Measurements from ENCODE around the gene LRRC8D.

LRRC8D gene

DNA sequence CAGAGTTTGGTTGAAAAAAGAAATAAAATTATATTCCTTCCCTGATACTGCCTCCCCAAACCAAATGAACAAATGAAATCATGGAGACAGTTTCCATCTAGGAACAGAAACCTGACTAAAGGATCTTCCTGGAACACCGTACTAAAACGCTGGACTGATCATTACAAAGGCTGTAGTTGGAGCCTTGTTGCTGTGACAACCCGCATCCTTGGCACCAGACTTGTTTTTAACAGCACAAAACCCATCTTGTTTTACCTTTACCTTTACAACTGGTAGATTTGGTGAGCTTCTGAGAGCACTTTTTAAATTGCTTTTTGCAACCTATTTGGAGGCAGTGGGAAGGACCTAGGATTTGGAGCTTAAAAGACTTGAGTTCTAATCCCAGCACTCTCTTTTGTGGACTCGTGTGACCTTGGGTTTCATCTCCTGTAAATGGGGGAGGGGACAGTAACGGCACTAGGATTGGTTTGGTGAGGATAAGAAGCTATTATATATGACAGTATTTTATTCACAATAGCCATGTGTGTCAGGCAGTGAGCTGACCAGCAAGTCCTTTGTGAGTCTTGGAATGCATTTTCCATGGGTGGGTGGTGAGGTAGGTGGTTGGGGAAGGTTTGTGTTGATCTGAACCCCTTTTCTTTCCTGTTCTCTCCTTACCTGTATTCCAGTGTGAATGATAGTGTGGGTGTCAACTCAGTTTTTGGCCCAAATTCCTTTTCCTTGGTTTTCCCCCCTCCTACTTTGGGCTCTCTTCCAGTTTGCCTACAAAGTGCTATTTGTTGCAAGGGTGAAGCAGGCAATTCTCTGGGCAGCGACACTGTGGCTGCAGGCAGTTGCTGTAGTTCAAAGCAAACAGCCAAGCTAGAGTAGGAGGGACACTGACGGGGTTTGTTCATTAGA, 12.6 kb downstream of the LRRC8D start:
- peaks cover 25% of the 10 kb centered on the region for H3K4me1 Mint-ChIP-seq (ENCODE audit: low read depth)
- no peak overlapping the region for H3K4me3 Mint-ChIP-seq
- no peak for DNase-seq (ENCODE audit: low spot score)
- no peak overlapping the region for H3K27ac Mint-ChIP-seq
- H3K27me3 Mint-ChIP-seq (ENCODE audit: low read depth) = peaks cover 3% of the 10 kb centered on the region
- H3K36me3 Mint-ChIP-seq (ENCODE audit: low read depth) = peaks cover 3% of the 10 kb centered on the region
- H3K9me3 Mint-ChIP-seq = no peaks in the 10 kb centered on the region

- Mint-ChIP-seq H3K27ac (no peak overlapping the region), H3K9me3 (no peaks in the 10 kb centered on the region), H3K4me3 (no peak overlapping the region), H3K36me3 (ENCODE audit: low read depth) (peaks cover 1% of the 10 kb centered on the region), H3K4me1 (ENCODE audit: low read depth) (peaks cover 28% of the 10 kb centered on the region), H3K27me3 (ENCODE audit: low read depth) (peaks cover 3% of the 10 kb centered on the region)
- no peak for DNase-seq (ENCODE audit: low spot score)
Observed at GRCh38 chr1:89834083-89834704, 13.4 kb downstream of the LRRC8D start.

- H3K4me3 Mint-ChIP-seq = no peak overlapping the region
- H3K27ac Mint-ChIP-seq = no peak overlapping the region
- DNase-seq (ENCODE audit: low spot score) = no peak
- no peaks in the 10 kb centered on the region for H3K9me3 Mint-ChIP-seq
- H3K27me3 Mint-ChIP-seq (ENCODE audit: low read depth) = peaks cover 3% of the 10 kb centered on the region
- H3K4me1 Mint-ChIP-seq (ENCODE audit: low read depth) = peaks cover 38% of the 10 kb centered on the region
- H3K36me3 Mint-ChIP-seq (ENCODE audit: low read depth) = peaks cover 2% of the 10 kb centered on the region
Observed at GRCh38 chr1:89836252-89837035, 15.6 kb downstream of the LRRC8D start.

DNA sequence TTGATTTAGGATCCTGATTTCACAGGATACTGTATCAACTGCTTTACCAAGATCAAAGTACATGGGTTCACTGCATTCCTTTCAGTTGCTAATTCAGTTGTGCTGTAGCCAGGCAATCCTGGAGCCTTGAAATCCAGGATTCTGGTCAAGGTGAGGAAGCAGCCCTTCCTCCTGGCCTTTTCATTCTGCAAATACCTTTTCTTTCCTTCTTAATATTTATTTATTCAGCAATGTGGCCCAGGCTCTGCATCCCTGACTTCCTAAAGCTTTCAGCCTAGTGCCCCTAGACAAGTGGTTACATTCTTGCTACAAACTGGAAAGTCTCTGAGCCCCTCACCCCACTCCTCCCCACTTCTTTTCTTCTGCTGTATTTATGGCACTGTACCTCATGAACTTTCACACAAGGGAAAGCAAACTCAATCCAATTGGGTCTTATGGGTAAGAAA, 16.2 kb downstream of the LRRC8D start:
- no peak overlapping the region for H3K27ac Mint-ChIP-seq
- no peak for DNase-seq (ENCODE audit: low spot score)

GRCh38 chr1:89837510-89837909, 16.7 kb downstream of the LRRC8D start:
- DNase-seq (ENCODE audit: low spot score) = no peak
- Mint-ChIP-seq H3K4me3 (no peak overlapping the region), H3K36me3 (ENCODE audit: low read depth) (peaks cover 2% of the 10 kb centered on the region), H3K27ac (no peak overlapping the region), H3K9me3 (no peaks in the 10 kb centered on the region), H3K4me1 (ENCODE audit: low read depth) (peaks cover 42% of the 10 kb centered on the region), H3K27me3 (ENCODE audit: low read depth) (peaks cover 3% of the 10 kb centered on the region)

More for the DNA sequence above, 16.2 kb downstream of the LRRC8D start:
- Mint-ChIP-seq H3K4me3 (no peak overlapping the region), H3K9me3 (no peaks in the 10 kb centered on the region), H3K4me1 (ENCODE audit: low read depth) (peaks cover 38% of the 10 kb centered on the region), H3K27me3 (ENCODE audit: low read depth) (peaks cover 3% of the 10 kb centered on the region), H3K36me3 (ENCODE audit: low read depth) (peaks cover 2% of the 10 kb centered on the region)

GRCh38 chr1:89839516-89839915, 18.7 kb downstream of the LRRC8D start:
- H3K27ac Mint-ChIP-seq = peak overlapping the region; percentile 56
- H3K36me3 Mint-ChIP-seq (ENCODE audit: low read depth) = peaks cover 6% of the 10 kb centered on the region
- peaks cover 45% of the 10 kb centered on the region for H3K4me1 Mint-ChIP-seq (ENCODE audit: low read depth)
- H3K27me3 Mint-ChIP-seq (ENCODE audit: low read depth) = peaks cover 3% of the 10 kb centered on the region
- H3K4me3 Mint-ChIP-seq = peak overlapping the region; percentile 47
- no peaks in the 10 kb centered on the region for H3K9me3 Mint-ChIP-seq
- DNase-seq (ENCODE audit: low spot score) = no peak

DNA sequence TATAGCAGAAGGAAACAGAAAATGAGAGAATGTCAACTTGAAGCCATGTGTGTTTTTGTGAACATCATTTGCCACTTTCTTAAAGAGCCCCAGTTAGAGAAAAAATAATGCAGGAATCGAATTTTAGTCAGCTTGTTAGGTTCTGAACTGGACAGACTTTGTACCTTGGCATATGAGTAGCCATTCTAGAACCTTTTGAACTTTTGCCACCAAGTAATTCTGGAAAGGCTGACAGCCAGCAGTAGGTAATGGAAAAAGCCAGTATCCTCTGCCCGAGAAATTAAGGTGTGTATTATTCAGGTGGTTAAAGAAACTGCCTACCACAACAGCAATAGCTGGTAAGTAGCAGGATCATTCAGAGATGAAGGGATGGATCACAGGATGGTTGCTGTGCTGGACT, 20.7 kb downstream of the LRRC8D start:
- Mint-ChIP-seq H3K4me1 (ENCODE audit: low read depth) (peaks cover 53% of the 10 kb centered on the region), H3K4me3 (no peak overlapping the region), H3K9me3 (no peaks in the 10 kb centered on the region), H3K36me3 (ENCODE audit: low read depth) (peaks cover 19% of the 10 kb centered on the region), H3K27ac (no peak overlapping the region), H3K27me3 (ENCODE audit: low read depth) (no peaks in the 10 kb centered on the region)
- DNase-seq (ENCODE audit: low spot score) = no peak

- Mint-ChIP-seq H3K4me3 (peak overlapping the region; percentile 95), H3K36me3 (ENCODE audit: low read depth) (peaks cover 26% of the 10 kb centered on the region), H3K27me3 (ENCODE audit: low read depth) (no peaks in the 10 kb centered on the region), H3K9me3 (no peaks in the 10 kb centered on the region), H3K27ac (peak overlapping the region; percentile 86), H3K4me1 (ENCODE audit: low read depth) (peaks cover 58% of the 10 kb centered on the region)
- peak; percentile 23 for DNase-seq (ENCODE audit: low spot score)
Observed at GRCh38 chr1:89842567-89843272, 21.9 kb downstream of the LRRC8D start.

DNA sequence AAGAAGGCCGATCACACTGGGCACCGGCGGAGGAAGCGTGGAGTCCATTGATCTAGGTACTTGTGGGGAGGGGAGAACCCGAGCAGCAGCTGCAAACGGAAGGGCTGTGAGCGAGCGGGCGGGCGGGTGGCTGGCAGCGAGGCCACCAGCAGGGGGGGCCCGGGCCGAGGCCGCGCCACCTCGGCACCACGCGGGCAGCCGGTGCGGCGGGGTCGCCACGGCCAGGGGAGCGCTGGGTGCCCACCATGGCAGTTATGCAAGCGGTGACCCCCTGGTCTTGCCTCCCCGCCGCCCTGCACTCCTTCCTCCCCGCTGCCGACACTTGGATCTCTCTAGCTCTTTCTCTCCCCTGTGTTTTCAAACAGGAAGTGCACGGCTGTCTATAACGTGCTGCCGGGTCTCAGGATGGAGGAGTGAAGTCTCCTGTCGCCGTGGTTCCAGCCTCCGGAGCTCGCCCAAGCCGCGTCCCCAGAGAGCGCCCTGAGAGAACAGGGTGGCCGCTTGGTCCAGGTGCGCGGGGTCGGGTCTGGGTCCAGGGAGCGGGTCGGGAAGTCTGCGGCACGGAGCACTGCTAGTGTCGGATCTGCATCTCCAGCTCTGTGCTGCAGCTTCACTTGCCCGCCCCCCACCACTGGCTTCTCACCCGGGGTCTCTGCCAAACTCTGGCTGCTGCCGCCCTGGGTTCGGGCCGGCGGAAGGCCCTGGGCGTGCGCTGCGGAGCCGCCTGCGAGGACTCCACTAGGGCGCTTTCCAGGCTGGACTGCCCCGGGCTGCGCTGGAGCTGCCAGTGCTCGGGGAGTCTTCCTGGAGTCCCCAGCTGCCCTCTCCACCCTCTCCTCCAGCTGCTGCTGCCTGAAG, 22.7 kb downstream of the LRRC8D start:
- Mint-ChIP-seq H3K9me3 (no peaks in the 10 kb centered on the region), H3K27ac (peak overlapping the region; percentile 91), H3K4me1 (ENCODE audit: low read depth) (peaks cover 58% of the 10 kb centered on the region), H3K27me3 (ENCODE audit: low read depth) (no peaks in the 10 kb centered on the region), H3K4me3 (peak overlapping the region; percentile 95), H3K36me3 (ENCODE audit: low read depth) (peaks cover 33% of the 10 kb centered on the region)
- DNase-seq (ENCODE audit: low spot score) = peak; percentile 75

DNA sequence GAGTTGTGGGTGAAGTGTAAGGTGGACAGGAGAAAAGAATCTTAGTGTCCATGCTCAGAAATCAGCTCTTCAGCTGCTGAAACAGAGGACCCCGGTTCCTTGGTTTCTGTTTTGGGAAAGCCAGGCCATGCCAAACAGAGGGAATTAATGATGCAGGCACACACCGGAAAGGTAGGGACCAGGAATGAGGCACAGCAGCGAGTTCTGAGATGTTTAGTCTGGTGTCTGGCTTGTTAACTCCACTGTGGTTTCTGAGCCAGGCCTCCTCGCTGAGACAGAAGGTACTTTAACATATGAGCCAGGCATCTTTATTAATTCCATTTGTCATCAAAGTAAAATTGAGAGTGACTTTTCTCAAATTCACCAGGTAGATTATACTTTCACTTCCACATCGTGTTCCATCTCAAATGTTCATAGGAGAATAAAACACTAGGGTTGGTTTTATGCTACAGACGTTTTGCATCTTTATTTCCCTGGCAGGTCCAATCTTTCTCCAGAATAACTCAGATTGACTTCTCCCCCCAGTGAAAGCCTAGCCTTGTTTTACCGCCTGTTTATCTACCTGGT, 23.5 kb downstream of the LRRC8D start:
- Mint-ChIP-seq H3K4me3 (peak overlapping the region; percentile 95), H3K36me3 (ENCODE audit: low read depth) (peaks cover 34% of the 10 kb centered on the region), H3K27ac (peak overlapping the region; percentile 91), H3K27me3 (ENCODE audit: low read depth) (no peaks in the 10 kb centered on the region), H3K4me1 (ENCODE audit: low read depth) (peaks cover 54% of the 10 kb centered on the region), H3K9me3 (no peaks in the 10 kb centered on the region)
- no peak for DNase-seq (ENCODE audit: low spot score)

GRCh38 chr1:89844860-89845259, 24.0 kb downstream of the LRRC8D start:
- no peaks in the 10 kb centered on the region for H3K9me3 Mint-ChIP-seq
- peaks cover 50% of the 10 kb centered on the region for H3K4me1 Mint-ChIP-seq (ENCODE audit: low read depth)
- peak overlapping the region; percentile 91 for H3K27ac Mint-ChIP-seq
- DNase-seq (ENCODE audit: low spot score) = no peak
- H3K4me3 Mint-ChIP-seq = peak overlapping the region; percentile 95
- peaks cover 38% of the 10 kb centered on the region for H3K36me3 Mint-ChIP-seq (ENCODE audit: low read depth)
- H3K27me3 Mint-ChIP-seq (ENCODE audit: low read depth) = no peaks in the 10 kb centered on the region

- H3K27ac Mint-ChIP-seq = peak overlapping the region; percentile 11
- no peaks in the 10 kb centered on the region for H3K27me3 Mint-ChIP-seq (ENCODE audit: low read depth)
- no peaks in the 10 kb centered on the region for H3K9me3 Mint-ChIP-seq
- DNase-seq (ENCODE audit: low spot score) = no peak
- H3K36me3 Mint-ChIP-seq (ENCODE audit: low read depth) = peaks cover 48% of the 10 kb centered on the region
- H3K4me3 Mint-ChIP-seq = peak overlapping the region; percentile 28
- H3K4me1 Mint-ChIP-seq (ENCODE audit: low read depth) = peaks cover 49% of the 10 kb centered on the region
Observed at GRCh38 chr1:89847191-89847729, 26.4 kb downstream of the LRRC8D start.

All from T-helper 2 cell treated with Interferon-gamma antibody and Interleukin-4, amounts not matched to agents 5 μg/mL and 100 μg/mL, for 36 hours (primary cell).